DMS 273 treated with DMSO at 0.1 percent for 48 hours (cell line): Measurements from ENCODE around the gene SLC49A3.
"Not testable (repeated sequence)": the region's sequence is repeated elsewhere in the genome, so short reads cannot be mapped to it uniquely, and the experiment has no call there.

Experiments used
- DNase-seq: peaks from one replicate; lab custom pipeline; 2025; lab: John Stamatoyannopoulos, UW

The SLC49A3 gene

GRCh38 chr4:653080-653821 lies 35.7 kb downstream of the SLC49A3 start:
- DNase-seq, result no peak

GRCh38 chr4:651884-652642 lies 36.9 kb downstream of the SLC49A3 start:
- no peak for DNase-seq

GRCh38 chr4:650951-651883 lies 37.7 kb downstream of the SLC49A3 start:
- no peak for DNase-seq

- DNase-seq, result no peak
Observed at GRCh38 chr4:650461-650860, 38.5 kb downstream of the SLC49A3 start.

GRCh38 chr4:649751-650310 lies 39.1 kb downstream of the SLC49A3 start:
- DNase-seq, result no peak

- no peak for DNase-seq
Observed at GRCh38 chr4:649293-649625, 39.7 kb downstream of the SLC49A3 start.

- no peak for DNase-seq
Observed at GRCh38 chr4:648579-649292, 40.2 kb downstream of the SLC49A3 start.

GRCh38 chr4:647481-647880 lies 41.5 kb downstream of the SLC49A3 start:
- no peak for DNase-seq

- no peak for DNase-seq
Observed at GRCh38 chr4:646460-646859, 42.5 kb downstream of the SLC49A3 start.

- not testable (repeated sequence) for DNase-seq
Observed at GRCh38 chr4:642366-642765, 46.6 kb downstream of the SLC49A3 start.

- DNase-seq, result no peak
Observed at GRCh38 chr4:637536-638280, 51.2 kb downstream of the SLC49A3 start.

GRCh38 chr4:636628-637159 lies 52.3 kb downstream of the SLC49A3 start:
- DNase-seq, result no peak

GRCh38 chr4:635851-636627 lies 52.9 kb downstream of the SLC49A3 start:
- no peak for DNase-seq

- not testable (repeated sequence) for DNase-seq
Observed at GRCh38 chr4:635066-635835, 53.7 kb downstream of the SLC49A3 start.

- DNase-seq, result no peak
Observed at GRCh38 chr4:634599-634985, 54.4 kb downstream of the SLC49A3 start.

GRCh38 chr4:633976-634598 lies 54.9 kb downstream of the SLC49A3 start:
- DNase-seq, result no peak

- DNase-seq, result no peak
Observed at GRCh38 chr4:633406-633805, 55.5 kb downstream of the SLC49A3 start.

GRCh38 chr4:632926-633325 lies 56.0 kb downstream of the SLC49A3 start:
- no peak for DNase-seq
